HFF-Myc (cell line): ENCODE results near the gene EPHA1.
"Not testable (repeated sequence)": the region's sequence is repeated elsewhere in the genome, so short reads cannot be mapped to it uniquely, and the experiment has no call there.

ENCODE experiments used
- DNase-seq: peaks from one replicate; pipeline ENCODE4 v3.0.0-alpha.2; 2011; ENCODE audit warnings: low read depth; ENCODE audit errors: extremely low read depth
- H3K4me3 ChIP-seq: replicated peaks from 2 replicates; pipeline ENCODE4 v1.5.1; 2011; ENCODE audit warnings: low read depth, mild to moderate bottlenecking, control low read depth, low read length
- TF ChIP-seq, protein P1 (sequence below): IDR thresholded peaks from 2 replicates; pipeline ENCODE4 v1.5.1; 2012; ENCODE audit warnings: mild to moderate bottlenecking, low read depth, low read length, control low read depth; ENCODE audit errors: missing control alignments

The EPHA1 gene

GRCh38 chr7:143396182-143396581, 12.5 kb downstream of the EPHA1 start:
- H3K4me3 ChIP-seq: no peak overlapping the region
- DNase-seq: no peak
- TF ChIP-seq, protein P1, sequence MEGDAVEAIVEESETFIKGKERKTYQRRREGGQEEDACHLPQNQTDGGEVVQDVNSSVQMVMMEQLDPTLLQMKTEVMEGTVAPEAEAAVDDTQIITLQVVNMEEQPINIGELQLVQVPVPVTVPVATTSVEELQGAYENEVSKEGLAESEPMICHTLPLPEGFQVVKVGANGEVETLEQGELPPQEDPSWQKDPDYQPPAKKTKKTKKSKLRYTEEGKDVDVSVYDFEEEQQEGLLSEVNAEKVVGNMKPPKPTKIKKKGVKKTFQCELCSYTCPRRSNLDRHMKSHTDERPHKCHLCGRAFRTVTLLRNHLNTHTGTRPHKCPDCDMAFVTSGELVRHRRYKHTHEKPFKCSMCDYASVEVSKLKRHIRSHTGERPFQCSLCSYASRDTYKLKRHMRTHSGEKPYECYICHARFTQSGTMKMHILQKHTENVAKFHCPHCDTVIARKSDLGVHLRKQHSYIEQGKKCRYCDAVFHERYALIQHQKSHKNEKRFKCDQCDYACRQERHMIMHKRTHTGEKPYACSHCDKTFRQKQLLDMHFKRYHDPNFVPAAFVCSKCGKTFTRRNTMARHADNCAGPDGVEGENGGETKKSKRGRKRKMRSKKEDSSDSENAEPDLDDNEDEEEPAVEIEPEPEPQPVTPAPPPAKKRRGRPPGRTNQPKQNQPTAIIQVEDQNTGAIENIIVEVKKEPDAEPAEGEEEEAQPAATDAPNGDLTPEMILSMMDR: no peak

DNA sequence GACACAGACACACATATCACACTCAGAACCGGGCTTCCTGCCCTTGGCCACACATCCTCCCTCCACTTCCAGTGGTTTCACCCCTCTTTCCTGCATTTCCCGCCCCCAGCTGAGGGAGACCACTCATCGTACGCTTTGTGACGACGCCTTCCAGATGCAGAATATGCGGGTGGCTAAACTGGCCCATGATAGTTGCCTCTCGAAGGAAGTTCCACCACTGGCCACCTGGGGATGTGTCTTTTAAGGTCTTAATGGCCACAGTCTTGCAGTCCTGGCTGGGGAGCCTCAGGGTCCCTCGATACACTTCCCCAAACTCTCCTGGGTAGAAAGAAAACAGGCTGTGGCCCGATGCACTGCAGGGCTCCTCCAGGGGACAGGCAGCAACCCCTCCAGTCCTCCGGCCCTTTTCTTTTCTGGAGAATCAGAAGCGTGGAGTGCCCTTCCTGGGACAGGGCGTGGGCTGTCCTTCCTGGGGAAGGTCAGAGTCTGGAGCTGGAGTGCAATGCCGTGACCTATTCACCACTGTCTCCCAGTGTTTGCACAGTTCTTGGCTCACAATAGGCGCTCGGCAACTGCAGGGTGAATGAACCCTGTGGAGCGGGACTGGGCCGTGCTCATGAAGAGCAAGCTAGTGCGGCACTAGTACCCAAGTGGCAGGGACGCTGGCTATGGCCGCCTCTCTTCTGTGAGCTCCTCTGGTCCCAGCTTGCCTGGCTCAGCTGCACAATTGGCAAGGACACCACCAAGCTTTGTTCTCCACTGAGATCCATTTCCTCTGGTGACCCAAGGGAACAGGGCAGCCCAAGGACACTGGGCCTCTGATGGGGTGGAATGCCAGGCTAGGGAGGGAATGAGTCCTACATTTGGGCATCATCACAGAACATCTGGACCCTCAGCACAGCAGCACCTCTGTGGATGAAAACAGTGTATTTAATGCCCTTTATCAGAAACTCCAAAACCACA, 13.2 kb downstream of the EPHA1 start:
- TF ChIP-seq, protein P1: peak; percentile 8
- H3K4me3 ChIP-seq: no peak overlapping the region
- DNase-seq: no peak

- TF ChIP-seq, protein P1: no peak
- no peak overlapping the region for H3K4me3 ChIP-seq
- no peak for DNase-seq
Measured at GRCh38 chr7:143394777-143395176, 13.9 kb downstream of the EPHA1 start.

- no peak overlapping the region for H3K4me3 ChIP-seq
- TF ChIP-seq, protein P1: no peak
- no peak for DNase-seq
Measured at GRCh38 chr7:143394068-143394467, 14.6 kb downstream of the EPHA1 start.

GRCh38 chr7:143393267-143394041, 15.2 kb downstream of the EPHA1 start:
- TF ChIP-seq, protein P1: no peak
- no peak for DNase-seq
- H3K4me3 ChIP-seq: no peak overlapping the region

DNA sequence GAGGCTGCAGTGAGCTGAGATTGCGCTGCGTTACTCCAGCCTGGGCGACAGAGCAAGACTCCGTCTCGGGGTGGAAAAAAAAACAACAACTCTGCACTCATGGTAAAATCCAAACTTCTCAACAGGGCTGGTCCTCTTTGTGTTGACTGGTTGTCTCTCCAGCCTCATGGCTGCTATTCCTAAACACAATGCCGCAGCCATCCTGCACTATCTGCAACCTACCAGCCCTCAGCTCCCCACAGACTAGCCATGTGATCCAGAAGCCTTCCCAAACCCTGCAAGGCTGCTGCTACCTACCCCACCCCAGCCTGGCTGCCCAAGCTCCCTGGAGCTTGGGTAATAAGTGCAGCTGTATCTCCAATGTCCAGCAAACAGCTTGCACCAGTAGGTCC, 15.8 kb downstream of the EPHA1 start:
- no peak for DNase-seq
- H3K4me3 ChIP-seq: no peak overlapping the region
- TF ChIP-seq, protein P1: no peak

GRCh38 chr7:143392427-143392826, 16.2 kb downstream of the EPHA1 start:
- not testable (repeated sequence) for DNase-seq, H3K4me3 ChIP-seq
